H9 (cell line): ENCODE results near the gene FBN1. TPM values are rescaled to one million over a fixed set of nuclear protein-coding genes. Genes with fewer than 3 reads are reported as not detected.

ENCODE experiments used
- DNase-seq: peaks from one replicate; pipeline ENCODE4 v3.0.0-alpha.2; 2017
- H2AFZ ChIP-seq: one replicate; pipeline ENCODE4 v1.6.1; 2013; ENCODE audit warnings: mild to moderate bottlenecking, low read length, control low read depth, moderate library complexity
- H2AK5ac ChIP-seq: 2 replicates; pipeline ENCODE4 v1.6.1; 2013; ENCODE audit warnings: low read length, control low read depth, mixed read lengths; ENCODE audit not compliant: insufficient read length
- H2BK120ac ChIP-seq: one replicate; pipeline ENCODE4 v1.6.1; 2013; ENCODE audit warnings: low read depth, mild to moderate bottlenecking, low read length, control low read depth, inconsistent platforms; ENCODE audit not compliant: poor library complexity, severe bottlenecking
- H2BK12ac ChIP-seq: 2 replicates; pipeline ENCODE4 v1.6.1; 2013; ENCODE audit warnings: low read length, control low read depth, mixed read lengths, low read depth; ENCODE audit not compliant: insufficient read length
- H2BK15ac ChIP-seq: 2 replicates; pipeline ENCODE4 v1.6.1; 2013; ENCODE audit warnings: low read depth, low read length, control low read depth
- H2BK20ac ChIP-seq: one replicate; pipeline ENCODE4 v1.6.1; 2013; ENCODE audit warnings: low read depth, mild to moderate bottlenecking, low read length, control low read depth, inconsistent platforms; ENCODE audit not compliant: poor library complexity, severe bottlenecking
- H2BK5ac ChIP-seq: 2 replicates; pipeline ENCODE4 v1.6.1; 2013; ENCODE audit warnings: low read length, control low read depth, mixed read lengths; ENCODE audit not compliant: insufficient read length
- H3K14ac ChIP-seq: 2 replicates; pipeline ENCODE4 v1.6.1; 2013; ENCODE audit warnings: low read length, control low read depth; ENCODE audit not compliant: insufficient read depth
- H3K18ac ChIP-seq: 2 replicates; pipeline ENCODE4 v1.6.1; 2013; ENCODE audit warnings: low read depth, mild to moderate bottlenecking, mixed read lengths, low read length, control low read depth; ENCODE audit not compliant: insufficient read length
- H3K23ac ChIP-seq: 2 replicates; pipeline ENCODE4 v1.6.1; 2013; ENCODE audit warnings: low read length, control low read depth, mixed read lengths, low read depth; ENCODE audit not compliant: insufficient read length
- H3K23me2 ChIP-seq: 2 replicates; pipeline ENCODE4 v1.6.1; 2013; ENCODE audit warnings: low read depth, mild to moderate bottlenecking, mixed read lengths, low read length, control low read depth; ENCODE audit not compliant: insufficient read length, poor library complexity, severe bottlenecking
- H3K27ac ChIP-seq: 2 replicates; pipeline ENCODE4 v1.5.1; 2013; ENCODE audit warnings: low read length, control low read depth, mixed read lengths, low read depth; ENCODE audit not compliant: insufficient read length
- H3K27me3 ChIP-seq: 2 replicates; pipeline ENCODE4 v1.6.1; 2013; ENCODE audit warnings: low read length, control low read depth, inconsistent platforms; ENCODE audit not compliant: insufficient read depth
- H3K4ac ChIP-seq: 2 replicates; pipeline ENCODE4 v1.6.1; 2013; ENCODE audit warnings: low read depth, mild to moderate bottlenecking, control low read depth, inconsistent platforms, low read length, moderate library complexity
- H3K4me1 ChIP-seq: 2 replicates; pipeline ENCODE4 v1.6.1; 2013; ENCODE audit warnings: low read length, control low read depth, inconsistent platforms; ENCODE audit not compliant: insufficient read depth
- H3K4me2 ChIP-seq: 2 replicates; pipeline ENCODE4 v1.6.1; 2013; ENCODE audit warnings: low read length, control low read depth, mixed read lengths; ENCODE audit not compliant: insufficient read length, insufficient read depth
- H3K56ac ChIP-seq: 2 replicates; pipeline ENCODE4 v1.6.1; 2013; ENCODE audit warnings: low read depth, mild to moderate bottlenecking, mixed read lengths, low read length, control low read depth; ENCODE audit not compliant: insufficient read length
- H3K79me1 ChIP-seq: 2 replicates; pipeline ENCODE4 v1.6.1; 2013; ENCODE audit warnings: low read depth, mild to moderate bottlenecking, moderate library complexity, low read length, control low read depth, inconsistent platforms; ENCODE audit not compliant: insufficient read depth, poor library complexity, severe bottlenecking
- H3K79me2 ChIP-seq: 2 replicates; pipeline ENCODE4 v1.6.1; 2013; ENCODE audit warnings: low read length, control low read depth, inconsistent platforms; ENCODE audit not compliant: insufficient read depth
- H3K9ac ChIP-seq: 2 replicates; pipeline ENCODE4 v1.6.1; 2013; ENCODE audit warnings: low read length, control low read depth, mixed read lengths; ENCODE audit not compliant: insufficient read length; ENCODE audit errors: extremely low read depth
- H3K9me3 ChIP-seq: one replicate; pipeline ENCODE4 v1.6.1; 2013; ENCODE audit warnings: low read depth, low read length, inconsistent platforms; ENCODE audit not compliant: control insufficient read depth
- H3T11ph ChIP-seq: one replicate; pipeline ENCODE4 v1.6.1; 2013; ENCODE audit warnings: mild to moderate bottlenecking, low read length, control low read depth, inconsistent platforms
- H4K20me1 ChIP-seq: one replicate; pipeline ENCODE4 v1.6.1; 2013; ENCODE audit not compliant: control insufficient read depth, insufficient read length, insufficient read depth
- H4K5ac ChIP-seq: 2 replicates; pipeline ENCODE4 v1.6.1; 2013; ENCODE audit warnings: low read depth, mild to moderate bottlenecking, mixed read lengths, low read length, control low read depth; ENCODE audit not compliant: insufficient read length
- H4K8ac ChIP-seq: replicated peaks from 2 replicates; pipeline ENCODE4 v1.6.1; 2013; ENCODE audit warnings: low read length, control low read depth, mixed read lengths, low read depth; ENCODE audit not compliant: insufficient read length
- H4K91ac ChIP-seq: 2 replicates; pipeline ENCODE4 v1.6.1; 2013; ENCODE audit warnings: low read depth, mild to moderate bottlenecking, moderate library complexity, mixed read lengths, low read length, control low read depth; ENCODE audit not compliant: insufficient read length
- H3K27ac Mint-ChIP-seq, 3 experiments: 2 replicates in 2 of 3; 3 replicates in 1 of 3; pipeline ENCODE4 v1.8.0; 2020 to 2021; ENCODE audit warnings: mixed read lengths in 3 of 3, mild to moderate bottlenecking in 1 of 3, moderate library complexity in 1 of 3
- H3K27me3 Mint-ChIP-seq: 2 replicates; pipeline ENCODE4 v1.8.0; 2021; ENCODE audit warnings: low read depth, mild to moderate bottlenecking, moderate library complexity, mixed read lengths
- H3K36me3 Mint-ChIP-seq, 3 experiments: 2 replicates in 2 of 3; 3 replicates in 1 of 3; pipeline ENCODE4 v1.8.0; 2020 to 2021; ENCODE audit warnings: low read depth in 3 of 3, mixed read lengths in 3 of 3; ENCODE audit not compliant: insufficient read depth in 1 of 3
- H3K4me1 Mint-ChIP-seq, 2 experiments: 2 replicates each; pipeline ENCODE4 v1.8.0; 2020; ENCODE audit warnings: mixed read lengths in 2 of 2
- H3K4me3 Mint-ChIP-seq, 2 experiments: 2 replicates in 1 of 2; 3 replicates in 1 of 2; pipeline ENCODE4 v1.8.0; 2020 to 2021; ENCODE audit warnings: mild to moderate bottlenecking in 2 of 2, mixed read lengths in 2 of 2, moderate library complexity in 1 of 2
- H3K9me3 Mint-ChIP-seq, 2 experiments: 2 replicates in 1 of 2; 3 replicates in 1 of 2; pipeline ENCODE4 v1.8.0; 2020; ENCODE audit warnings: mild to moderate bottlenecking in 2 of 2, mixed read lengths in 2 of 2, moderate library complexity in 1 of 2
- WGBS: extraction: QIAGEN DNeasy Blood & Tissue Kit; methylation state at CpG from one replicate; pipeline ENCODE4 v1.1.7; 2013; ENCODE audit warnings: missing lambda C conversion rate, low lambda C conversion rate, mixed read lengths; ENCODE audit not compliant: insufficient read length; ENCODE audit errors: extremely low coverage; 5-methylcytosine and 5-hydroxymethylcytosine counted together
- total RNA-seq: library from RNA; stranded (reverse); gene quantifications from 2 replicates; pipeline ENCODE4 v1.2.1, GENCODE V29; 2021
- TF ChIP-seq, protein P1 (sequence below): fragments of 200-600 bp; sonication (generic); conservative IDR thresholded peaks from 3 replicates; pipeline ENCODE4 v1.8.0; 2021; ENCODE audit warnings: antibody characterized with exemption, mild to moderate bottlenecking

The FBN1 gene
- total RNA-seq, 1 experiment from 2014 or later: 3.6 TPM

- Mint-ChIP-seq H3K27me3 (no peaks in the 10 kb centered on the region; the same call in 1 of the 2 replicates), H3K9me3 (peaks cover 3 to 7% of the 10 kb centered on the region in 2 experiments), H3K36me3 (peaks cover 0 to 5% (median 3%) of the 10 kb centered on the region in 3 experiments; a peak in 3 of 7 replicates), H3K27ac (no peak overlapping the region), H3K4me3 (no peak overlapping the region), H3K4me1 (peaks cover 4 to 5% of the 10 kb centered on the region in 2 experiments)
- H3K27me3 ChIP-seq: no peaks in the 10 kb centered on the region
- H2BK15ac ChIP-seq: no peak overlapping the region
- no peaks in the 10 kb centered on the region for H3K23me2 ChIP-seq
- no peak overlapping the region for H4K5ac ChIP-seq
- H2AK5ac ChIP-seq: no peak overlapping the region
- no peak overlapping the region for H4K8ac ChIP-seq
- no peak overlapping the region for H2BK5ac ChIP-seq
- H3K79me2 ChIP-seq: no peaks in the 10 kb centered on the region
- H3K18ac ChIP-seq: no peak overlapping the region
- H2BK20ac ChIP-seq: no peak overlapping the region
- no peak overlapping the region for H2AFZ ChIP-seq
- no peaks in the 10 kb centered on the region for H3K9me3 ChIP-seq
- H3K4ac ChIP-seq: no peak overlapping the region
- no peaks in the 10 kb centered on the region for H3K4me1 ChIP-seq
- no peak overlapping the region for H3T11ph ChIP-seq
- no peak overlapping the region for H2BK120ac ChIP-seq
- no peak overlapping the region for H3K4me2 ChIP-seq
- no peaks in the 10 kb centered on the region for H3K79me1 ChIP-seq
- H4K91ac ChIP-seq: no peak overlapping the region
- H3K14ac ChIP-seq: no peak overlapping the region
- H2BK12ac ChIP-seq: no peak overlapping the region
- no peak overlapping the region for H3K23ac ChIP-seq
- no peak overlapping the region for H3K56ac ChIP-seq
- H4K20me1 ChIP-seq: no peaks in the 10 kb centered on the region
- no peak overlapping the region for H3K27ac ChIP-seq
- DNase-seq: no peak
- H3K9ac ChIP-seq: no peak overlapping the region
- TF ChIP-seq, protein P1, sequence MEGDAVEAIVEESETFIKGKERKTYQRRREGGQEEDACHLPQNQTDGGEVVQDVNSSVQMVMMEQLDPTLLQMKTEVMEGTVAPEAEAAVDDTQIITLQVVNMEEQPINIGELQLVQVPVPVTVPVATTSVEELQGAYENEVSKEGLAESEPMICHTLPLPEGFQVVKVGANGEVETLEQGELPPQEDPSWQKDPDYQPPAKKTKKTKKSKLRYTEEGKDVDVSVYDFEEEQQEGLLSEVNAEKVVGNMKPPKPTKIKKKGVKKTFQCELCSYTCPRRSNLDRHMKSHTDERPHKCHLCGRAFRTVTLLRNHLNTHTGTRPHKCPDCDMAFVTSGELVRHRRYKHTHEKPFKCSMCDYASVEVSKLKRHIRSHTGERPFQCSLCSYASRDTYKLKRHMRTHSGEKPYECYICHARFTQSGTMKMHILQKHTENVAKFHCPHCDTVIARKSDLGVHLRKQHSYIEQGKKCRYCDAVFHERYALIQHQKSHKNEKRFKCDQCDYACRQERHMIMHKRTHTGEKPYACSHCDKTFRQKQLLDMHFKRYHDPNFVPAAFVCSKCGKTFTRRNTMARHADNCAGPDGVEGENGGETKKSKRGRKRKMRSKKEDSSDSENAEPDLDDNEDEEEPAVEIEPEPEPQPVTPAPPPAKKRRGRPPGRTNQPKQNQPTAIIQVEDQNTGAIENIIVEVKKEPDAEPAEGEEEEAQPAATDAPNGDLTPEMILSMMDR: no peak
- no CpG with 5 or more reads among the region's 2 CpGs for WGBS
Measured at GRCh38 chr15:48617619-48618018, 27.9 kb downstream of the FBN1 start.
